ENCODE results near the gene SEMA6B.

- no peak for TF ChIP-seq CBFB (IDR thresholded peaks at IDR 0.05; ENCODE audit: low read depth)
- no peak for TF ChIP-seq ATF7 (IDR thresholded peaks at IDR 0.05; ENCODE audit: low read depth)
- no peak for TF ChIP-seq ZSCAN29 (IDR thresholded peaks at IDR 0.05)
- TF ChIP-seq YY1 (IDR thresholded peaks at IDR 0.05; ENCODE audit: low read depth, low read length), result no peak
- no peak for TF ChIP-seq GABPA (IDR thresholded peaks at IDR 0.05; ENCODE audit: low read depth)
- TF ChIP-seq RAD21 (IDR thresholded peaks at IDR 0.05; ENCODE audit: insufficient read depth, low read depth, low read length), result no peak
Measured at GRCh38 chr19:4533835-4534424, 25.6 kb downstream of the SEMA6B start.

Measured in GM12878 (cell line).